Stimulated activated CD8-positive, alpha-beta memory T cell treated with anti-CD3 and anti-CD28 coated beads, Interleukin-15, amount 100 ng/mL, for 24 hours (primary cell): ENCODE data around the gene LRP2BP.
"Not testable (repeated sequence)": the region's sequence is repeated elsewhere in the genome, so short reads cannot be mapped to it uniquely, and the experiment has no call there.

Experiments
- DNase-seq: peaks from one replicate; pipeline ENCODE4 v3.0.0-alpha.2; 2020; ENCODE audit warnings: low read depth

LRP2BP gene

DNA sequence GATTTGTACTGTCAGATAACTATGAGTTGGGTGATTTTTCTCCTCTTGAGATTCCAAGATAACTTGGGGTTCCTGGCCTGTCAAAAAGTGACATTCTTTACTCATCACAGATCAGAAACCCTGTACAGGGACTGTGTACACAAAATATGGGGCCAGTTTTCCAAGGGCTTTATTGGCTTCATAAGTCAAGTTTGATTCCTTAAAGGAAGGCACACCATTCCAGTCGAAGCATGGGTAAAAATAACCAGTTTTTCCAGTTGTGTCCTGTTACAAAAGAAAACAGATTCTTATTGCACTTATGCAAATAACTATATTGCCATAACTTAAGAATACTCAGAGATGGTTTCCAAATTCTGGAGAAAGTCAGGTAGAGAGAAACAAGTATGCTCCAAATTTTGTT lies 70.0 kb downstream of the LRP2BP start:
- DNase-seq: not testable (repeated sequence)

DNA sequence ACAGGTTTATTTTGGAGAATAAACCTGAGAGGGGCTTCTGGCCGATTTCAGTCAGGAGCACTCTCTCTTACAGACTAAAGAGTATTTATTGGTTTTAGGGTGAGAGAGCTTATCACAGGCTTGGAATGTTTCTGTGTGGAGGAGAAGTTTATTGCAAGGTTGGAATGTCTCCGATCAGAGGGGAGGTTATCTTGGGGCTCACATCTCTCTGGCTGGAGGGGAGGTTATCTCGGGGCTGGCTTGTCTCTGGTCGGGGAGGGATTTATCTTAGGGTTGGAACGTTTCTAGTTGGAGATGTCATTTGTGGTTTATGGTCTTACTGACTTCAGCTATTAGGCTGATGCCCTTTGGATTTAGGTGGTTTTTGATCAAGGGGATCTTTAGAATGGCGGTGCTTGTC lies 71.4 kb downstream of the LRP2BP start:
- not testable (repeated sequence) for DNase-seq

DNA sequence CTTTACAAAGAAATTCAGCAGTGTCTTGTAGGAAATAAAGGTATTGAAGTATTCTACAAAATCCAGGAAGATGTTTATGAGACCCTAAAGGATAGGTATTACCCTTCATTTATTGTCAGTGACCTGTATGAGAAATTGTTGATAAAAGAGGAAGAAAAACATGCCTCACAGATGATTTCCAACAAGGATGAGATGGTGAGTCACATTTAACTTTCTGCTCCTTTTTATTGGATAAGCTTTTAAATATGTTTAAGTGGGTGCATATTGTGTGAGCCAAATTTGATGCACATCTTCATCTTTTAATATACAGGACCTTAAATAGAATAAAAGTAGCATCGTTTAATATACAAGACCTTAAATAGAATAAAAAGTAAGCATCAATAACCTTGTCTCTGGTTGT lies 72.1 kb downstream of the LRP2BP start:
- DNase-seq: no peak

DNA sequence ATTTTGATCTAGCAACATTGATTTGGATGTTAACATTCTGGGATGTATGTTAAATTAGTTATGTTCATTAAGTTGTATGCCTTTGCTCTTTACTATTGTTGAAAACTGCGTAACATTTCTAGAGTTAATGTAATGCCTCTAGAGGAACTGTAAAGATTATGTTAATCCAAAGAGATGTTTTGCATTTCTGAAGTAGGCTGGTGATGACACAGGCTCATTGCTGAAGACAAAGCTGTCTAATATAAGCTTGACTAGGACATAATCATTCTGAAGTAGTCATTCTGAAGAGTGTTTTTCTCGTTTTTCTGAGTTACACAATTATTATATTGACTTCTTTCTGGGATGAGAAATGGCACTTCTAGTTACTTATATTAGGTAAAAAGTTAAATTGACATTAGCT lies 72.9 kb downstream of the LRP2BP start:
- DNase-seq: no peak

DNA sequence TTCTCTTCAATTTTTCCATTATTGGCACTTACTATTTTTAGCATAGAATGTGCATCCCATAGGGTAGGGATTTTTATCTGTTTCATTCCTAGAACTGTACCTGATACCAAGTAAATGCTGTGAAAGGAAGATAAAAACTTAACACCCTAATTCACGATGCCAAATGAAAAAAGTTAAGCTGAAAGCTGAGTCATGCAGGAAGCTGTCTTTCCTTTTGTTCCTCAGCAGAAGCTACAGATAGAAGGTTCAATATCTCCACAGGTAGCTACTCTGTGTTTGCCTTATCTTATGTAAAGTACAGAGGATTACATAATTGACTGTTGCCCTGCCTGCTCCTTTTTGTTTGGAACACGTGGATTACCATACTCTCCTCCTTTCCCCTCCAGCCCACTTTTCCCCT lies 77.0 kb downstream of the LRP2BP start:
- DNase-seq: no peak

DNA sequence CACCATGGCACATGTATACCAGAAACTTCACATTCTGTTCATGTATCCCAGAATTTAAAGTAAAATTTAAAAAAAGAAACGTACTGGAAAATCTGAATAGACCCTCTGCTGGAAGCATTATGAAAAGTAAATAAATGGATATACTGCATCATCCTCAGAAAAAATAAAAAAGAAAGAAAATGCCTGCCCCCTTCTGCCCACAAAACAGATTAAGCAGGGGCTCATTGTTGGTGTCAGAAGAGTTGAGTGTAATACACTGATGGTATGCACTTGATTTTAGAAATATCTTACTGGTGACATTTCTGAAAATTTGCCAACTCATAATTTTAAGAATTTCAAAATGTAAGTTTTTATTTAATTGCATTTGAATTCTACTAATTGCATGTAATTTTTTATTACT lies 77.8 kb downstream of the LRP2BP start:
- no peak for DNase-seq

GRCh38 chr4:185317462-185317861 lies 78.3 kb downstream of the LRP2BP start:
- not testable (repeated sequence) for DNase-seq
